OCI-LY1 (cell line): ENCODE data around the gene IMMT.

ENCODE experiments used
- H2AFZ ChIP-seq: fragments of 200-600 bp; sonication (generic), shearing (Covaris generic); 2 replicates; pipeline ENCODE4 v1.6.0; 2014; ENCODE audit warnings: antibody characterized with exemption, mild to moderate bottlenecking, low read length
- H3F3A ChIP-seq: fragments of 200-600 bp; sonication (generic), shearing (Covaris generic); 2 replicates; pipeline ENCODE4 v1.6.0; 2014; ENCODE audit warnings: mild to moderate bottlenecking, antibody characterized with exemption, low read length, moderate library complexity; ENCODE audit not compliant: insufficient read depth
- H3K27ac ChIP-seq: fragments of 200-600 bp; sonication (generic); 2 replicates; pipeline ENCODE4 v1.5.1; 2014; ENCODE audit warnings: low read length, mixed run types, mild to moderate bottlenecking, low read depth; ENCODE audit not compliant: poor library complexity, severe bottlenecking
- H3K27me3 ChIP-seq: fragments of 200-600 bp; sonication (generic); 2 replicates; pipeline ENCODE4 v1.6.0; 2014; ENCODE audit warnings: antibody characterized with exemption, mild to moderate bottlenecking, low read length, moderate library complexity; ENCODE audit not compliant: insufficient read depth
- H3K36me3 ChIP-seq: fragments of 200-600 bp; sonication (generic); 2 replicates; pipeline ENCODE4 v1.6.1; 2014; ENCODE audit warnings: mild to moderate bottlenecking, antibody characterized with exemption, low read length, moderate library complexity, mixed read lengths; ENCODE audit not compliant: insufficient read depth
- H3K4me1 ChIP-seq: fragments of 200-600 bp; sonication (generic); 2 replicates; pipeline ENCODE4 v1.5.1; 2014; ENCODE audit warnings: mild to moderate bottlenecking, low read length, moderate library complexity; ENCODE audit not compliant: insufficient read depth, severe bottlenecking
- H3K4me2 ChIP-seq: fragments of 200-600 bp; sonication (generic), shearing (Covaris generic); 2 replicates; pipeline ENCODE4 v1.6.1; 2014; ENCODE audit warnings: low read length
- H3K4me3 ChIP-seq: fragments of 200-600 bp; sonication (generic); 2 replicates; pipeline ENCODE4 v1.5.1; 2014; ENCODE audit warnings: low read length, low read depth, mild to moderate bottlenecking, mixed read lengths; ENCODE audit not compliant: poor library complexity, severe bottlenecking
- H3K79me2 ChIP-seq: fragments of 200-600 bp; shearing (Covaris generic); 2 replicates; pipeline ENCODE4 v1.6.1; 2016; ENCODE audit warnings: mixed run types, low read length, mixed read lengths; ENCODE audit not compliant: insufficient read depth
- H3K9ac ChIP-seq: fragments of 200-600 bp; sonication (generic), shearing (Covaris generic); 2 replicates; pipeline ENCODE4 v1.6.1; 2014; ENCODE audit warnings: mild to moderate bottlenecking, low read length, mixed read lengths
- H3K9me2 ChIP-seq: fragments of 200-600 bp; sonication (generic), shearing (Covaris generic); 2 replicates; pipeline ENCODE4 v1.6.1; 2014; ENCODE audit warnings: low read depth, mild to moderate bottlenecking, low read length, mixed read lengths
- H3K9me3 ChIP-seq: fragments of 200-600 bp; shearing (Covaris generic); 2 replicates; pipeline ENCODE4 v1.6.1; 2014; ENCODE audit warnings: low read length, mixed read lengths
- H4K20me1 ChIP-seq: fragments of 200-600 bp; sonication (generic), shearing (Covaris generic); 2 replicates; pipeline ENCODE4 v1.6.0; 2016; ENCODE audit warnings: mild to moderate bottlenecking, low read length; ENCODE audit not compliant: insufficient read depth
- EZH2 ChIP-seq: fragments of 200-600 bp; sonication (generic), shearing (Covaris generic); IDR thresholded peaks from 2 replicates; pipeline ENCODE4 v1.8.0; 2017; ENCODE audit warnings: borderline replicate concordance, mixed run types, mild to moderate bottlenecking, antibody characterized with exemption, low read length, moderate library complexity, mixed read lengths
- TF ChIP-seq, protein P1 (sequence below): fragments of 200-600 bp; sonication (generic), shearing (Covaris generic); IDR thresholded peaks from 2 replicates; pipeline ENCODE4 v1.5.1; 2017; ENCODE audit warnings: mild to moderate bottlenecking, antibody characterized with exemption, low read length, moderate library complexity, mixed read lengths

IMMT gene

GRCh38 chr2:86094229-86094628 is 101.0 kb downstream of the IMMT start:
- TF ChIP-seq, protein P1, sequence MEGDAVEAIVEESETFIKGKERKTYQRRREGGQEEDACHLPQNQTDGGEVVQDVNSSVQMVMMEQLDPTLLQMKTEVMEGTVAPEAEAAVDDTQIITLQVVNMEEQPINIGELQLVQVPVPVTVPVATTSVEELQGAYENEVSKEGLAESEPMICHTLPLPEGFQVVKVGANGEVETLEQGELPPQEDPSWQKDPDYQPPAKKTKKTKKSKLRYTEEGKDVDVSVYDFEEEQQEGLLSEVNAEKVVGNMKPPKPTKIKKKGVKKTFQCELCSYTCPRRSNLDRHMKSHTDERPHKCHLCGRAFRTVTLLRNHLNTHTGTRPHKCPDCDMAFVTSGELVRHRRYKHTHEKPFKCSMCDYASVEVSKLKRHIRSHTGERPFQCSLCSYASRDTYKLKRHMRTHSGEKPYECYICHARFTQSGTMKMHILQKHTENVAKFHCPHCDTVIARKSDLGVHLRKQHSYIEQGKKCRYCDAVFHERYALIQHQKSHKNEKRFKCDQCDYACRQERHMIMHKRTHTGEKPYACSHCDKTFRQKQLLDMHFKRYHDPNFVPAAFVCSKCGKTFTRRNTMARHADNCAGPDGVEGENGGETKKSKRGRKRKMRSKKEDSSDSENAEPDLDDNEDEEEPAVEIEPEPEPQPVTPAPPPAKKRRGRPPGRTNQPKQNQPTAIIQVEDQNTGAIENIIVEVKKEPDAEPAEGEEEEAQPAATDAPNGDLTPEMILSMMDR, result no peak
- TF ChIP-seq EZH2, result no peak
- H3K9ac ChIP-seq, result no peak overlapping the region
- H3K9me3 ChIP-seq, result no peaks in the 10 kb centered on the region
- H3K79me2 ChIP-seq, result no peaks in the 10 kb centered on the region; the same call in 1 of the 2 replicates
- no peaks in the 10 kb centered on the region; the same call in 1 of the 2 replicates for H4K20me1 ChIP-seq
- peaks cover 82% of the 10 kb centered on the region for H3K36me3 ChIP-seq
- no peak overlapping the region for H3K4me2 ChIP-seq
- no peak overlapping the region for H3K27ac ChIP-seq
- no peak overlapping the region for H2AFZ ChIP-seq
- H3F3A ChIP-seq, result no peaks in the 10 kb centered on the region
- H3K27me3 ChIP-seq, result no peaks in the 10 kb centered on the region
- H3K9me2 ChIP-seq, result no peaks in the 10 kb centered on the region
- no peak overlapping the region for H3K4me3 ChIP-seq
- no peaks in the 10 kb centered on the region for H3K4me1 ChIP-seq
